A549 (cell line): ENCODE data around the gene BCCIP. TPM values are rescaled to one million over a fixed set of nuclear protein-coding genes. Genes with fewer than 3 reads are reported as not detected.
A peak's percentile ranks its signal among the peaks of the same experiment; 100 is the strongest.

Source experiments
- ATAC-seq, 2 experiments: fragments of 200-7000 bp in 1 of 2; fragments of >200 bp in 1 of 2; cut with Nextera tagmentation in 1 of 2; cut with Tn5 transposase in 1 of 2; 3 replicates each; pipeline versions ENCODE4 v1.8.0 to v1.9.1; 2018 to 2020; ENCODE audit warnings: mild to moderate bottlenecking in 1 of 2, moderate library complexity in 1 of 2
- CTCF ChIA-PET: fragments of 300-600 bp; sonication (Branson Sonifier 250); formaldehyde crosslinking; extraction: SDS; loops from one replicate; lab custom pipeline; 2021; ENCODE audit warnings: antibody characterized with exemption, inconsistent platforms; lab: Yijun Ruan, JAX
- POLR2A ChIA-PET: fragments of 350-600 bp; formaldehyde crosslinking; extraction: SDS; loops from one replicate; lab custom pipeline; 2021; ENCODE audit warnings: antibody characterized with exemption, inconsistent platforms; lab: Yijun Ruan, JAX
- DNase-seq, 2 experiments: peaks; one replicate each; pipeline versions ENCODE4 v3.0.0 to v3.0.0-alpha.2; 2011 to 2016; ENCODE audit warnings: low read depth in 1 of 2, low spot score in 1 of 2
- FAIRE-seq: peaks from 2 replicates; lab custom pipeline; 2011; peaks lifted over from hg19 to GRCh38; lab: Jason Lieb, UNC
- H3K27ac ChIP-seq, 2 experiments: fragments of >200 bp; sonication (Bioruptor Twin); formaldehyde crosslinking; 3 replicates each; pipeline ENCODE4 v1.5.1; 2016 to 2017
- H3K4me1 ChIP-seq: fragments of >200 bp; sonication (Bioruptor Twin); formaldehyde crosslinking; 3 replicates; pipeline ENCODE4 v1.6.1; 2016
- H3K4me2 ChIP-seq: fragments of >200 bp; sonication (Bioruptor Twin); formaldehyde crosslinking; 3 replicates; pipeline ENCODE4 v1.6.1; 2016
- H3K4me3 ChIP-seq: fragments of >200 bp; sonication (Bioruptor Twin); formaldehyde crosslinking; 3 replicates; pipeline ENCODE4 v1.5.1; 2016
- H3K9me3 ChIP-seq: fragments of >200 bp; sonication (Bioruptor Twin); formaldehyde crosslinking; 3 replicates; pipeline ENCODE4 v1.6.1; 2016
- CBX2 ChIP-seq: fragments of 200-600 bp; sonication (generic); IDR thresholded peaks from 2 replicates; pipeline ENCODE4 v1.6.1; 2016; ENCODE audit warnings: low read depth, mild to moderate bottlenecking, borderline replicate concordance
- CBX8 ChIP-seq: fragments of 200-600 bp; sonication (generic); IDR thresholded peaks from 2 replicates; pipeline ENCODE4 v1.6.1; 2016
- EHF ChIP-seq: fragments of 250-450 bp; sonication (Bioruptor Pico); IDR thresholded peaks from 2 replicates; pipeline ENCODE4 v1.5.0; 2020; ENCODE audit warnings: mild to moderate bottlenecking
- EP300 ChIP-seq, 2 experiments: fragments of >200 bp; sonication (Bioruptor Twin); formaldehyde crosslinking; IDR thresholded peaks; 2 replicates in 1 of 2; 3 replicates in 1 of 2; pipeline ENCODE4 v1.6.1; 2016 to 2017
- FOSL2 ChIP-seq, 2 experiments: fragments of 450-650 bp in 1 of 2; fragments of >200 bp in 1 of 2; sonication (Bioruptor Twin) in 1 of 2; formaldehyde crosslinking; IDR thresholded peaks; 2 replicates each; pipeline versions ENCODE4 v1.5.0 to v1.6.1; 2016 to 2020; ENCODE audit warnings: mild to moderate bottlenecking in 1 of 2, moderate library complexity in 1 of 2
- GATA3 ChIP-seq: IDR thresholded peaks from 2 replicates; pipeline ENCODE4 v1.6.1; 2012; ENCODE audit warnings: borderline replicate concordance
- HDAC2 ChIP-seq: fragments of 200-600 bp; sonication (generic); IDR thresholded peaks from 2 replicates; pipeline ENCODE4 v1.6.1; 2016
- HEYL ChIP-seq: fragments of 250-450 bp; sonication (Bioruptor Pico); IDR thresholded peaks from 2 replicates; pipeline ENCODE4 v1.8.0; 2021; ENCODE audit warnings: mild to moderate bottlenecking, moderate library complexity
- HOXB5 ChIP-seq: fragments of 250-450 bp; sonication (Bioruptor Pico); IDR thresholded peaks from 2 replicates; pipeline ENCODE4 v1.5.0; 2020; ENCODE audit warnings: mild to moderate bottlenecking, moderate library complexity
- JUNB ChIP-seq: fragments of >200 bp; sonication (Bioruptor Twin); formaldehyde crosslinking; IDR thresholded peaks from 2 replicates; pipeline ENCODE4 v1.6.1; 2016
- NFE2L2 ChIP-seq: fragments of 150-350 bp; conservative IDR thresholded peaks from 2 replicates; pipeline ENCODE4 v1.6.1; 2014; ENCODE audit warnings: low read length
- NR3C1 ChIP-seq: fragments of >200 bp; sonication (Bioruptor Twin); formaldehyde crosslinking; IDR thresholded peaks from 3 replicates; pipeline ENCODE4 v1.6.1; 2017
- PBX3 ChIP-seq: IDR thresholded peaks from 2 replicates; pipeline ENCODE4 v1.6.1; 2012
- PHF8 ChIP-seq: fragments of 200-600 bp; sonication (generic); IDR thresholded peaks from 2 replicates; pipeline ENCODE4 v1.6.1; 2016; ENCODE audit warnings: low read depth, mild to moderate bottlenecking, antibody characterized with exemption, moderate library complexity, borderline replicate concordance
- POLR2AphosphoS2 ChIP-seq: conservative IDR thresholded peaks from 2 replicates; pipeline ENCODE4 v1.6.1; 2012; ENCODE audit warnings: low read length, improper control_type of control experiment, inconsistent platforms
- RCOR1 ChIP-seq: fragments of 150-350 bp; IDR thresholded peaks from 2 replicates; pipeline ENCODE4 v1.6.1; 2014; ENCODE audit warnings: antibody characterized with exemption, low read length, low read depth
- TFCP2L1 ChIP-seq: fragments of 250-450 bp; sonication (Bioruptor Pico); IDR thresholded peaks from 2 replicates; pipeline ENCODE4 v1.5.0; 2021; ENCODE audit warnings: mild to moderate bottlenecking
- TP53 ChIP-seq: fragments of 250-450 bp; sonication (Bioruptor Pico); IDR thresholded peaks from 2 replicates; pipeline ENCODE4 v1.5.0; 2021; ENCODE audit warnings: mild to moderate bottlenecking, moderate library complexity
- USF2 ChIP-seq: fragments of 450-650 bp; IDR thresholded peaks from 2 replicates; pipeline ENCODE4 v1.6.1; 2014; ENCODE audit warnings: antibody characterized with exemption
- ZC3H11A ChIP-seq: fragments of 450-650 bp; IDR thresholded peaks from 2 replicates; pipeline ENCODE4 v1.6.1; 2014; ENCODE audit warnings: antibody characterized with exemption, mild to moderate bottlenecking
- ZNF302 ChIP-seq: fragments of 250-450 bp; sonication (Bioruptor Pico); IDR thresholded peaks from 2 replicates; pipeline ENCODE4 v1.9.0; 2021; ENCODE audit warnings: inconsistent platforms, mild to moderate bottlenecking, moderate library complexity
- WGBS: methylation state at CpG from one replicate; pipeline ENCODE4 v1.1.6; 2017; ENCODE audit errors: missing lambda C conversion rate; 5-methylcytosine and 5-hydroxymethylcytosine counted together
- polyA plus RNA-seq, 4 experiments: library from polyadenylated mRNA; depleted of rRNA in 3 of 4; stranded (reverse); fragments of >200 nt; fragmentation: RNase III in 1 of 4; extraction: RNeasy Plus Mini Kit Qiagen cat#74134 plus additional on column Dnase treatment in 1 of 4; gene quantifications; 2 replicates in 3 of 4; 3 replicates in 1 of 4; pipeline ENCODE4 v1.2.3, GENCODE V29; 2011 to 2017

BCCIP gene
- polyA plus RNA-seq, 2 of the 4 experiments (the other 2 are of a cell fraction) = 130 to 140 TPM

DNA sequence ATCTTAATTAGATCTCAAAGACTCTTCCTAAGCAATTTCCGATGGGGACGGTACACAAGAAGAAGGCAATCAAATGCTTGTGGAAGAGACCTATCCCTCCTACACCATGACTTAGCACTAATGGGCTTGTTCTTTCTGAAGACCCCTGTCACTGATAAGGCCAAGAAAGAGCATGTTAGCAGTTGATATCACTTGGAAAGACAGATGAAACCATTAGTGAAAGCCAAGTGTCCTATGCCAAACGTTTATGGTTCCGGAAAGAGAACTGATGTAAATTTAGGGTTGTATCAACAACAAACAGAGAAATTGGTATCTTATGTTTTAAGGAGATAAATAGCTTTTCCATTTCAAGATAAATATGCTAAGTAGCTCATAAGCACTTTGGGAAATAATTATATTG lies 6.8 kb upstream of the BCCIP start:
- DNase-seq = no peak
- POLR2A ChIA-PET = no interaction called here
- H3K4me2 ChIP-seq = no peak overlapping the region
- H3K4me1 ChIP-seq = peaks cover 4% of the 10 kb centered on the region; the same call in 2 of the 3 replicates
- ATAC-seq = no peak
- TF ChIP-seq CBX8 = no peak
- no peak for TF ChIP-seq HDAC2
- no peak for TF ChIP-seq RCOR1
- TF ChIP-seq CBX2 = no peak
- TF ChIP-seq EP300 (IDR thresholded peaks at IDR 0.05) = no peak
- TF ChIP-seq NFE2L2 = no peak
- TF ChIP-seq NR3C1 = no peak
- TF ChIP-seq EHF (CRISPR knock-in tag) = no peak
- no peak for TF ChIP-seq TP53 (CRISPR knock-in tag)
- no peak for TF ChIP-seq PBX3
- no peak for TF ChIP-seq HEYL (CRISPR knock-in tag)
- TF ChIP-seq JUNB = no peak
- no peak for TF ChIP-seq ZC3H11A
- no peak for TF ChIP-seq HOXB5 (CRISPR knock-in tag)
- no peak for TF ChIP-seq TFCP2L1 (CRISPR knock-in tag)
- TF ChIP-seq FOSL2 (IDR thresholded peaks at IDR 0.05) = no peak
- no peak for TF ChIP-seq FOSL2 (CRISPR knock-in tag; IDR thresholded peaks at IDR 0.05)
- TF ChIP-seq ZNF302 = no peak
- WGBS = 82% methylated on average over 4 of the region's 4 CpGs
- H3K4me3 ChIP-seq = no peak overlapping the region
- H3K27ac ChIP-seq = no peak overlapping the region
- CTCF ChIA-PET = interaction anchor here (0.6 kb wide), 1 partner anchor 343 kb away, joined by 3 read pairs; no protein-coding TSS in a partner anchor
- FAIRE-seq = no peak
- no peaks in the 10 kb centered on the region for H3K9me3 ChIP-seq

DNA sequence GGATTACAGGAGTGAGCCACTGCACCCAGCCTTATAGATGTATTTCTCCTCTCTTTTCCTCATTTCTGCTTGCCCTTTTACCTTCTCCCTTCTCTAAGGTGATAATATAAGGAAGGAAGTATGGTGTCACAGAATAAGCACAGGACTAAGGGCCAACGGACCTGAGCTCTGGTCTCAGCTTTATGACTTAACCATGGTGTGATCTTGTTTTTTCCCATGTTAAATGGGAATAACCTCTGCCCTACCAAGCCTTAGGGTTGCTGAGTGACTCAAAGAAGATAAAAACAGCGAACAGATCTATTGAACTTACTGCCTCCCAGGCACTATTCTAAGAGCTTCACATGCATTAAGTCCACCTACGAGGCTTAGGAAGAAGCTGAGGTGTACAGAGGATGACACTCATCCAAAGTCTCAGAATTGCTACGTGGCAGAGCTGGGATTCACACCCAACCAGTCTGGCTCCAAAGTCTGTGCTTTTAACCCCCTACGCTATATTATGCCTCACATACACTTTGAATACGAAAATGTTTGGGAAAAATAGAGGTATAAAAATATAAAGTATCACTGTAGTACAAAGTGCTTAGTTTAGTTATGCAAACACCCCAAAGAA lies 5.9 kb upstream of the BCCIP start:
- TF ChIP-seq POLR2AphosphoS2 (no peak), NFE2L2 (no peak)
- TF ChIP-seq, all 56 proteins: peak for 0
- WGBS = 85% methylated on average over 6 of the region's 6 CpGs
- Histone ChIP-seq H3K4me3 (no peak overlapping the region), H3K9me3 (no peaks in the 10 kb centered on the region), H3K4me2 (no peak overlapping the region), H3K27ac (no peak overlapping the region), H3K4me1 (peaks cover 11% of the 10 kb centered on the region)
- ChIA-PET CTCF (interaction anchor here (0.6 to 0.7 kb wide), 2 partner anchors 19 to 342 kb away, joined by 3 read pairs; no protein-coding TSS in a partner anchor), POLR2A (no interaction called here)
- FAIRE-seq (no peak), ATAC-seq (no peak), DNase-seq (no peak)

DNA sequence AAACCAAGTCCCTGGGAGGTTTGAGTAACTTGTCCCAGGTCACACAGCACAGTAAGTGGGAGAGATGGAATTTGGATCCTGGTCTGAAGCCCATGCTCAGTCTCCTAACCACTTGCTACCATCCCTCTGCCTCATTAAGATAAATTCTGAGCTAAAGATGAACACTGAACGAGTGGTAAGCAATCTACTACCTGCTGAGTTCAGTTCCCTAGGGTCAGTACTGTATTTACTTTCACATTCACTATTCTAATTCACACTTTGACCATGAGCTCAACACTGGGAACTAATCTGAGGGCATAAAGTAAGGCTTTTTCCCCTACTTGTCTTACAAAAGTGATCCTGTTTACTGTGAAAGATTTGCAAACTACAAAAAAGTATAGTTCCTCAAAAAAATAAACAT lies 2.6 kb upstream of the BCCIP start:
- Histone ChIP-seq H3K4me2 (no peak overlapping the region), H3K9me3 (no peaks in the 10 kb centered on the region), H3K4me3 (no peak overlapping the region), H3K27ac (no peak overlapping the region), H3K4me1 (peaks cover 24% of the 10 kb centered on the region)
- CTCF ChIA-PET = no interaction called here
- POLR2A ChIA-PET = no interaction called here
- DNase-seq = no peak
- FAIRE-seq = no peak
- TF ChIP-seq USF2 = no peak
- 83% methylated on average over 1 of the region's 1 CpG for WGBS
- no peak for ATAC-seq

DNA sequence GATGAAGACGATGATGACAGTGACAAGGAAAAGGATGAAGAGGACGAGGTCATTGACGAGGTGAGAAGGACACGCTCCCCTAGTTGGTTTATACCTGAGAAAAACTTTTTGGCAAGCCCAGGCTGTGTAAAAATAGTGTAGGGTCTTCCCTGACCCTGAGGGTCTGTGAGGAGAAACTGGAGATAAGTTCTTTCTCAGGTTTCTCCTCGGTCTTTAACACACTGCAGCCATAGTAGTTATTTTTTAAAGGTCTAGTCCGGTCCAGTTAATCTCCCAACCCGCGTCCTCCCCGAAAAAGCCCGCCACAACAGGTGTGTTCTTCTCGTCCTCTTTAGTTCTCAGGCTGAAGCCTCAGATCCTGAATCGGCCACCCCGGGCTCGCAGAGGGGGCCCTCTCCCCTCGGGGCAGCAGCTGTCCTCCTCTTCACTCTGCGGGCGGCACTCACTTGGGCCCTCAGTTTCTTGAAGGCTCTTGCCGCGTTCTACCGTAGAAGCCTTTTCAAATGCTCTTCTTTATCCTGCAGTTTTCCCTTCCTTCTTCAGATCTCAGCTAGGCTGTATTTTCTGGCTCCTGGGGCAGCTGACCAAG lies 411 bp downstream of the BCCIP start:
- DNase-seq = no peak
- WGBS = 2% methylated on average over 20 of the region's 20 CpGs
- peaks cover 25% of the 10 kb centered on the region for H3K4me1 ChIP-seq
- TF ChIP-seq PHF8 (peak; percentile 43; the same call in 1 of the 2 replicates), GATA3 (no peak)
- TF ChIP-seq, all 56 proteins: peak for 1
- POLR2A ChIA-PET = interaction anchor here (0.8 to 1.6 kb wide), 5 partner anchors 17 to 104 kb away, joined by 3 to 11 read pairs (median 4); partner anchors contain the start of gene EDRF1
- ATAC-seq (peak; percentile 4 to 39; a peak in 3 of 6 replicates), FAIRE-seq (no peak)
- Histone ChIP-seq H3K4me2 (peak overlapping the region; percentile 85), H3K27ac (peak overlapping the region; percentile 99), H3K9me3 (no peaks in the 10 kb centered on the region), H3K4me3 (peak overlapping the region; percentile 88)
- CTCF ChIA-PET = interaction anchor here (1.2 to 1.5 kb wide), 2 partner anchors 11 to 34 kb away, joined by 3 to 6 read pairs; no protein-coding TSS in a partner anchor
